ENCODE results near the gene GPSM3.

DNA sequence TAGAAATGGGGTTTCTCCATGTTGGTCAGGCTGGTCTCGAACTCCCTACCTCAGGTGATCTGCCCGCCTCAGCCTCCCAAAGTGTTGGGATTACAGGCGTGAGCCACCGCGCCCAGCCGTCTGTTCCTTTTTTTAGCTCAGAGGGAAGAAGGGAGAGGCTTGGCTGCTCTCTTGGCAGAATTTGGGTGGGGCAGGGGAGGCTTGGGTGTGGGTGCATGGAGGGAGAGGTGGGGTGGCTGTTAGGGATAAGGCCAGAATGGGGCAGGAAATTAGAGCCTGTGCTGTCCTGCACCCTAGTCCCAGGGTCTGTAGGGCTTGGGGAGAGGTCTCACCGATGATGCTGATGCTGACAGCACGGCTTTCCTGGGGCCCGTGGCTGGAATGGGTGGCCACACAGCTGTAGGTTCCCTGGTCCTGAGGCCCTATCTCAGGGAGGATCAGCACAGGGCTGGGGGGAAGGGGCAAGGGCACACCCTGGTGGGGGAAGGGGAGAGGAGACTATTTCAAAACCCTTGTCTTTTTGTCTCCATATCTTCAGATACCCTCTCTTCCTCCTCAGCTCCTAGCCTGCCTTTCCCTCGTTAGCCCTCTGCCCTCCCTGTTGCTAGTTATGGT is 10.4 kb downstream of the GPSM3 start:
- TF ChIP-seq ZNF239 (tag by site-specific recombination; IDR thresholded peaks at IDR 0.05) (no peak), FEZF1 (tag by site-specific recombination; IDR thresholded peaks at IDR 0.05) (no peak)
